Hepatocyte (in vitro differentiated cells): ENCODE results near the gene AKAP13.

Experiments used
- EZH2 ChIP-seq: fragments of 200-600 bp; sonication (generic); IDR thresholded peaks from 2 replicates; pipeline ENCODE4 v1.6.1; 2016; ENCODE audit warnings: antibody characterized with exemption, mild to moderate bottlenecking, borderline replicate concordance
- TF ChIP-seq, protein P1 (sequence below): fragments of 200-600 bp; sonication (generic); IDR thresholded peaks from 2 replicates; pipeline ENCODE4 v1.5.1; 2016; ENCODE audit warnings: antibody characterized with exemption, mild to moderate bottlenecking; ENCODE audit not compliant: poor library complexity

DNA sequence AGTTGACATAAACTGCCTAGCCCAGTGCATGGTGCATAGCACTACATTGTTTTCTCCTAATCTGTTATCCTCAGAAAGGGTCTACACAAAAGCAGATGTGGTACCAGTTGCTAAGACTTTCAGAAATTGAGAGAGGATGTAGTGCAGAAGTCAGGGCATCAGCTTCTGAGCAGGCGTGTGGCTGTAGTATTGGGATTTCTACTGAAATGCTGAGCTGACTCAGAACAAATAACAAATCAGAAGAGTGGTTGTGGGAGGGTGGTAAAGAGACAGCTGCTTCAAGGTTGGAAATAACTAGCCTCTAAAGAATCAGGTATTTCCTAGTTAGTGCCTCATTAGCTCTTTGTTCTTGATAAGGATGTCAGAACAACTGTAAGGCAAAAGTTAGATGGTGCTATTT, 161.3 kb downstream of the AKAP13 start:
- no peak for TF ChIP-seq EZH2
- TF ChIP-seq, protein P1, sequence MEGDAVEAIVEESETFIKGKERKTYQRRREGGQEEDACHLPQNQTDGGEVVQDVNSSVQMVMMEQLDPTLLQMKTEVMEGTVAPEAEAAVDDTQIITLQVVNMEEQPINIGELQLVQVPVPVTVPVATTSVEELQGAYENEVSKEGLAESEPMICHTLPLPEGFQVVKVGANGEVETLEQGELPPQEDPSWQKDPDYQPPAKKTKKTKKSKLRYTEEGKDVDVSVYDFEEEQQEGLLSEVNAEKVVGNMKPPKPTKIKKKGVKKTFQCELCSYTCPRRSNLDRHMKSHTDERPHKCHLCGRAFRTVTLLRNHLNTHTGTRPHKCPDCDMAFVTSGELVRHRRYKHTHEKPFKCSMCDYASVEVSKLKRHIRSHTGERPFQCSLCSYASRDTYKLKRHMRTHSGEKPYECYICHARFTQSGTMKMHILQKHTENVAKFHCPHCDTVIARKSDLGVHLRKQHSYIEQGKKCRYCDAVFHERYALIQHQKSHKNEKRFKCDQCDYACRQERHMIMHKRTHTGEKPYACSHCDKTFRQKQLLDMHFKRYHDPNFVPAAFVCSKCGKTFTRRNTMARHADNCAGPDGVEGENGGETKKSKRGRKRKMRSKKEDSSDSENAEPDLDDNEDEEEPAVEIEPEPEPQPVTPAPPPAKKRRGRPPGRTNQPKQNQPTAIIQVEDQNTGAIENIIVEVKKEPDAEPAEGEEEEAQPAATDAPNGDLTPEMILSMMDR = no peak
